ENCODE measurements around the gene MB21D2. TPM values are rescaled to one million over a fixed set of nuclear protein-coding genes. Genes with fewer than 3 reads are reported as not detected.
A peak's percentile ranks its signal among the peaks of the same experiment; 100 is the strongest.

MB21D2 gene
- total and polyA plus RNA-seq, 8 donors, result 3.2 to 6.9 (median 5.7) TPM

DNA sequence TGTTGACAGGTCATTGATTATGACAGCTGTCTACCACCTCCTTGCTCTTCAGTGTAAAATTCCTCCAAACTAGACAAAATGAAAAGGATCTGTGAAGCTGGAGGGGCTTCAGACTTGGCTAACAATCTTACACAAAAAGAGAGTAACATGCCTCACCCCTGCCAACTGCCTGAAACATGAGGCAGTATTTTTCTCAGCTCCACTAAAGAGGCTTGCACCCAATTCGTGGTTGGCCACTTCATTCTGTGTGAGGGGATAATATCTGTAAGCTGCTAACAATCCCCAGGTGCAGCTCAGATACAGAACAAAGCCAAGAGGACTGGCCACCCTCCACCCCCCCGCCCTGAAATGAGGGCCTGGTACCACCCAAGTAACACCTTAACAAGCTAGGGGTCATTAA is 2.8 kb downstream of the MB21D2 start:
- Histone ChIP-seq H3K27me3 (peaks cover 6 to 59% of the 10 kb centered on the region in 2 donors), H3K4me1 (peaks cover 6 to 24% of the 10 kb centered on the region in 2 donors), H3K36me3 (no peaks in the 10 kb centered on the region), H3K9me3 (no peaks in the 10 kb centered on the region), H3K27ac (no peak overlapping the region), H3K4me3 (no peak overlapping the region)
- TF ChIP-seq, protein P1, sequence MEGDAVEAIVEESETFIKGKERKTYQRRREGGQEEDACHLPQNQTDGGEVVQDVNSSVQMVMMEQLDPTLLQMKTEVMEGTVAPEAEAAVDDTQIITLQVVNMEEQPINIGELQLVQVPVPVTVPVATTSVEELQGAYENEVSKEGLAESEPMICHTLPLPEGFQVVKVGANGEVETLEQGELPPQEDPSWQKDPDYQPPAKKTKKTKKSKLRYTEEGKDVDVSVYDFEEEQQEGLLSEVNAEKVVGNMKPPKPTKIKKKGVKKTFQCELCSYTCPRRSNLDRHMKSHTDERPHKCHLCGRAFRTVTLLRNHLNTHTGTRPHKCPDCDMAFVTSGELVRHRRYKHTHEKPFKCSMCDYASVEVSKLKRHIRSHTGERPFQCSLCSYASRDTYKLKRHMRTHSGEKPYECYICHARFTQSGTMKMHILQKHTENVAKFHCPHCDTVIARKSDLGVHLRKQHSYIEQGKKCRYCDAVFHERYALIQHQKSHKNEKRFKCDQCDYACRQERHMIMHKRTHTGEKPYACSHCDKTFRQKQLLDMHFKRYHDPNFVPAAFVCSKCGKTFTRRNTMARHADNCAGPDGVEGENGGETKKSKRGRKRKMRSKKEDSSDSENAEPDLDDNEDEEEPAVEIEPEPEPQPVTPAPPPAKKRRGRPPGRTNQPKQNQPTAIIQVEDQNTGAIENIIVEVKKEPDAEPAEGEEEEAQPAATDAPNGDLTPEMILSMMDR (IDR thresholded peaks at IDR 0.05), result no peak
- DNase-seq (no peak), ATAC-seq (no peak)
- intact Hi-C loops (cut with DNase I), result no loop called here

DNA sequence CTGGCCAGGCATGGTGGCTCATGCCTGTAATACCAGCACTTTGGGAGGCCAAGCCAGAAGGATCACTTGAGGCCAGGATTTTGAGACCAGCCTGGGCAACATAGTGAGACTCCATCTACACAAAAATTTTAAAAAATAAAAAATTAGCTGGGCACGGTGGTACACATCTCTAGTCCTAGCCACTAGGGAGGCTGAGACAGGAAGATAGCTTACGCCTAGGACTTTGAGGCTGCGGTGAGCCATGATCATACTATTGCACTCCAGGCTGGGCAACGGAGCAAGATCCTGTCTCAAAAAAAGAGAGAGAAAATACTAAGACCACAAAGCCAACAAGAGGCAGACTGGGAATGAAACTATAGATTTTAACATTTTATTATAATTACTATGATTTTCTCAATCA is 4.1 kb downstream of the MB21D2 start:
- Histone ChIP-seq H3K9me3 (no peaks in the 10 kb centered on the region), H3K4me3 (no peak overlapping the region), H3K27me3 (peaks cover 3 to 46% of the 10 kb centered on the region in 2 donors), H3K27ac (no peak overlapping the region), H3K4me1 (peaks cover 6 to 21% of the 10 kb centered on the region in 2 donors), H3K36me3 (no peaks in the 10 kb centered on the region)
- DNase-seq (no peak), ATAC-seq (no peak)
- intact Hi-C loops (cut with DNase I), result no loop called here
- TF ChIP-seq, protein P1 (IDR thresholded peaks at IDR 0.05), result no peak

DNA sequence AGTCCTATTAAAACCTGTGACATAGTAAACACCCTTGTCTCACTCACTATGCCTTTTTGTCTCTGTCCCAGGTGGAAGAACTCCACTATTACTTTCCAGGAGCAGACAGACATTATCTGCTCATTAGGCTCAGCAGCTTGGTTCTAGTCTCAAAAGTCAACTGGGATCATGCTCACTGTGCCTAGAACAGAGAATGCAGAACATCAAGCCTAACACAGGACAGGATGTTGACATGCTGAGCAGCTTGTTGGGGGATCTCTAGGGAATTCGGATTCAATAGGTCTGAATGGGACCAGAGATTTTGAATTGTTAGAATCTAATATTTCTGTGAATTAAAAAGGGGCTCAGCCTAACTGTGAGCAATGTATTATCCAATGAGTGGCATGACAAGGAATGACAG is 6.4 kb downstream of the MB21D2 start:
- H3K4me1 ChIP-seq, result peaks cover 3 to 12% of the 10 kb centered on the region in 2 donors
- intact Hi-C loops (cut with DNase I), result no loop called here
- no peak overlapping the region for H3K4me3 ChIP-seq
- TF ChIP-seq, protein P1 (IDR thresholded peaks at IDR 0.05), result no peak
- no peak for DNase-seq
- H3K9me3 ChIP-seq, result no peaks in the 10 kb centered on the region
- H3K27me3 ChIP-seq, result peaks cover 3 to 24% of the 10 kb centered on the region in 2 donors
- H3K27ac ChIP-seq, result no peak overlapping the region
- no peaks in the 10 kb centered on the region for H3K36me3 ChIP-seq
- ATAC-seq, result no peak

- no peak for DNase-seq
- no peaks in the 10 kb centered on the region for H3K4me1 ChIP-seq
- TF ChIP-seq, protein P1 (IDR thresholded peaks at IDR 0.05), result no peak
- H3K27ac ChIP-seq, result no peak overlapping the region
- no peaks in the 10 kb centered on the region for H3K36me3 ChIP-seq
- no peaks in the 10 kb centered on the region for H3K27me3 ChIP-seq
- intact Hi-C loops (cut with DNase I), result no loop called here
- no peak for ATAC-seq
- peaks cover 0 to 7% of the 10 kb centered on the region in 2 donors for H3K9me3 ChIP-seq
- H3K4me3 ChIP-seq, result no peak overlapping the region
Measured at GRCh38 chr3:192907784-192908183, 9.9 kb downstream of the MB21D2 start.

DNA sequence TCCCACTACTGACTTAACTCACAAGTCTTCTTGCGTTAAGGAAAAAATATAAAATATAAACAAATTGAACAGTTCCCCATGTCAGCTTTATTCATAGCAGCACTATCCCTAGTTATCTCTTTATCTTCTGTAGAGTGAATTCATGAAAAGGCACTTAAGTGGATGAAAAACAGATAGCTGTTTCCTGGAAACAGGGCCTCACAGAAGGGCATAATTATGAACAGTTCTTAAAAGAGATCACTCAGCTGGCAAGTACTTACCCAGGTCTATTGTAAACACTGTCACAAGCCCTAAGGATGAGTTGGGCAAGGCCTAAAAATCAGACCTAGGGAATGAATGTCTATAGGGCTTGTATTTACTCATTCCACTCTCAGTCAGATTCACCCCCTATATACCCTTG is 10.7 kb downstream of the MB21D2 start:
- no peaks in the 10 kb centered on the region for H3K36me3 ChIP-seq
- no peak overlapping the region for H3K4me3 ChIP-seq
- peaks cover 0 to 7% of the 10 kb centered on the region in 2 donors for H3K9me3 ChIP-seq
- no peaks in the 10 kb centered on the region for H3K27me3 ChIP-seq
- H3K27ac ChIP-seq, result no peak overlapping the region
- ATAC-seq (peak; percentile 22), DNase-seq (no peak)
- TF ChIP-seq, protein P1 (IDR thresholded peaks at IDR 0.05), result no peak
- intact Hi-C loops (cut with DNase I), result no loop called here
- H3K4me1 ChIP-seq, result no peaks in the 10 kb centered on the region

Measured in left lung (tissue), 10 donors.